DND-41 (cell line): Measurements from ENCODE around the gene HAUS8.
A peak's percentile ranks its signal among the peaks of the same experiment; 100 is the strongest.

Experiments used
- ATAC-seq: fragments of 200-7000 bp; cut with Tn5 transposase; 3 replicates; pipeline ENCODE4 v1.9.1; 2021; ENCODE audit warnings: low read depth; ENCODE audit not compliant: insufficient read depth
- DNase-seq: peaks from one replicate; pipeline ENCODE4 v3.0.0-alpha.2; 2020
- H2AFZ ChIP-seq: 2 replicates; pipeline ENCODE4 v1.6.0; 2012; ENCODE audit warnings: low read depth, low read length
- H3K27ac ChIP-seq: 2 replicates; pipeline ENCODE4 v1.5.1; 2012; ENCODE audit warnings: low read length, inconsistent platforms
- H3K27me3 ChIP-seq: fragments of 200-600 bp; sonication (generic); 2 replicates; pipeline ENCODE4 v1.6.0; 2012; ENCODE audit warnings: low read length, mild to moderate bottlenecking, inconsistent platforms; ENCODE audit not compliant: insufficient read depth, poor library complexity
- H3K36me3 ChIP-seq: 2 replicates; pipeline ENCODE4 v1.5.1; 2012; ENCODE audit warnings: low read length, inconsistent platforms; ENCODE audit not compliant: insufficient read depth
- H3K4me1 ChIP-seq: 2 replicates; pipeline ENCODE4 v1.5.1; 2012; ENCODE audit warnings: mild to moderate bottlenecking, low read length; ENCODE audit not compliant: insufficient read depth
- H3K4me2 ChIP-seq: 2 replicates; pipeline ENCODE4 v1.6.0; 2012; ENCODE audit warnings: mild to moderate bottlenecking, moderate library complexity, low read length, inconsistent platforms; ENCODE audit not compliant: insufficient read depth
- H3K4me3 ChIP-seq, 2 experiments: fragments of 200-600 bp in 1 of 2; shearing (Covaris generic) in 1 of 2; 2 replicates each; pipeline ENCODE4 v1.5.1; 2012 to 2016; ENCODE audit warnings: inconsistent platforms in 2 of 2, low read length in 2 of 2, mild to moderate bottlenecking in 2 of 2, low read depth in 1 of 2, moderate library complexity in 1 of 2
- H3K79me2 ChIP-seq: 2 replicates; pipeline ENCODE4 v1.6.0; 2012; ENCODE audit warnings: low read length, inconsistent platforms; ENCODE audit not compliant: insufficient read depth
- H3K9ac ChIP-seq: 2 replicates; pipeline ENCODE4 v1.6.0; 2012; ENCODE audit warnings: low read depth, mild to moderate bottlenecking, inconsistent platforms, low read length, moderate library complexity
- H3K9me3 ChIP-seq: 2 replicates; pipeline ENCODE4 v1.5.1; 2012; ENCODE audit warnings: low read length, moderate library complexity, mild to moderate bottlenecking, inconsistent platforms; ENCODE audit not compliant: insufficient read depth, severe bottlenecking
- H4K20me1 ChIP-seq: 2 replicates; pipeline ENCODE4 v1.6.0; 2012; ENCODE audit warnings: low read length; ENCODE audit not compliant: insufficient read depth
- CTCF ChIP-seq: IDR thresholded peaks from 2 replicates; pipeline ENCODE4 v1.5.1; 2012; ENCODE audit warnings: borderline replicate concordance, low read length, moderate library complexity, mild to moderate bottlenecking; ENCODE audit not compliant: poor library complexity, severe bottlenecking; ENCODE audit errors: extremely low read depth
- EZH2 ChIP-seq: IDR thresholded peaks from 3 replicates; pipeline ENCODE4 v1.6.1; 2012; ENCODE audit warnings: borderline replicate concordance, low read depth, mild to moderate bottlenecking, moderate library complexity, low read length, inconsistent platforms; ENCODE audit not compliant: severe bottlenecking

Gene HAUS8

DNA sequence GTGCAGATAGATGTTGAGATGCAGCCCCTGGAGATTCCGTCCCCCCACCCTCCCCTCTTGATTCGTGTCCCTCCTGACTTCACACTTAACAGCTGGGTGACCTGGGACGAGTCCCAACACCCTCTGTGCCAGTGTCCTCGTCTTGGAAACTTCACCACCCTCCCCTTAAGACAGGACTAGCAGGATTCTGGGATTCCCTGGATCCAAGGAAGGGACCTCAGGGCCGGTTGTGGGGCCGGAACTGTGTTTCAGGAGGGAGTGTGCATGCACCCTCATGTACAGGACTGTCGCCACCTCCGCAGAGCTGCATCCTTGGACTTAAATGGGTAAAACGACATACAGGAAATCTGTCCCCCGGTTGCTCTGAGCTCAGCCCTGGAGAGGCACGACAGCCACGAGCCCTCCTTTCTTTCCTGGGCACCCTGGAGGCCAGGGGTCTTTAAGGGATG, 1.3 kb upstream of the HAUS8 start:
- Histone ChIP-seq H4K20me1 (peaks cover 73% of the 10 kb centered on the region), H3K36me3 (peaks cover 23% of the 10 kb centered on the region), H3K9me3 (no peaks in the 10 kb centered on the region), H3K4me1 (peaks cover 48% of the 10 kb centered on the region), H3K9ac (peak overlapping the region; percentile 83), H2AFZ (no peak overlapping the region; the same call in 1 of the 2 replicates), H3K4me2 (peak overlapping the region; percentile 66), H3K27me3 (no peaks in the 10 kb centered on the region), H3K4me3 (peak overlapping the region; percentile 46 to 91; a peak in 3 of 4 replicates), H3K27ac (peak overlapping the region; percentile 88), H3K79me2 (peaks cover 96% of the 10 kb centered on the region)
- DNase-seq, result peak; percentile 40
- no peak for TF ChIP-seq CTCF
- no peak for TF ChIP-seq EZH2
- no peak for ATAC-seq

- Histone ChIP-seq H3K4me2 (peak overlapping the region; percentile 66), H3K9ac (peak overlapping the region; percentile 83), H2AFZ (peak overlapping the region; percentile 74), H3K9me3 (no peaks in the 10 kb centered on the region), H3K27ac (peak overlapping the region; percentile 88), H3K36me3 (peaks cover 29% of the 10 kb centered on the region), H4K20me1 (peaks cover 73% of the 10 kb centered on the region), H3K4me3 (peak overlapping the region; percentile 46 to 91; a peak in 3 of 4 replicates), H3K27me3 (no peaks in the 10 kb centered on the region), H3K4me1 (peaks cover 48% of the 10 kb centered on the region), H3K79me2 (peaks cover 96% of the 10 kb centered on the region)
- ATAC-seq (peak; percentile 51), DNase-seq (peak; percentile 83)
- no peak for TF ChIP-seq EZH2
- TF ChIP-seq CTCF, result no peak
Measured at GRCh38 chr19:17075864-17076542, 751 bp upstream of the HAUS8 start.

- Histone ChIP-seq H3K36me3 (peaks cover 42% of the 10 kb centered on the region), H3K9ac (peak overlapping the region; percentile 78), H3K4me3 (peak overlapping the region; percentile 48 to 73), H3K27me3 (no peaks in the 10 kb centered on the region), H3K4me2 (peak overlapping the region; percentile 94), H3K79me2 (peaks cover 96% of the 10 kb centered on the region), H3K9me3 (no peaks in the 10 kb centered on the region), H4K20me1 (peaks cover 72% of the 10 kb centered on the region), H3K4me1 (peaks cover 48% of the 10 kb centered on the region), H3K27ac (peak overlapping the region; percentile 93), H2AFZ (peak overlapping the region; percentile 83)
- TF ChIP-seq EZH2 (no peak), CTCF (no peak)
- ATAC-seq (no peak), DNase-seq (no peak)
Measured at GRCh38 chr19:17074634-17075034, 618 bp downstream of the HAUS8 start.
